HG02623 (cell line): Measurements from ENCODE around the gene CBFB.
"Not testable (repeated sequence)": the region's sequence is repeated elsewhere in the genome, so short reads cannot be mapped to it uniquely, and the experiment has no call there.

Experiments used
- ATAC-seq: cut with Tn5 transposase; IDR thresholded peaks from one replicate; pipeline ENCODE4 v1.9.1; 2021; ENCODE audit warnings: moderate library complexity; ENCODE audit not compliant: unreplicated experiment

The CBFB gene

DNA sequence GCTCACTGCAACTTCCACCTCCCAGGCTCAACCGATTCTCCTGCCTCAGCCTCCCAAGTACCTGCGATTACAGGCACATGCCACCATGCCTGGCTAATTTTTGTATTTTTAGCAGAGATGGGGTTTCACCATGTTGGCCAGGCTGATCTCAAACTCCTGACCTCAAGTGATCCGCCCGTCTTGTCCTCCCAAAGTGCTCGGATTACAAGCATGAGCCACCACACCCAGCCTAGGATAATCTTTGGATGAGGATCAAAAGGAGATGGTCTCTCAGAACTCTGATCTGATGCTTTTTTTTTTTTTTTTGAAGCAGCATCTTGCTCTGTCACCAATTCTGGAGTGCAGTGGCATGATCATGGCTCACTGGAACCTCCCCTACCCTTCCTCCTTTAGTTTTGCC, 93.8 kb downstream of the CBFB start:
- ATAC-seq, result not testable (repeated sequence)

DNA sequence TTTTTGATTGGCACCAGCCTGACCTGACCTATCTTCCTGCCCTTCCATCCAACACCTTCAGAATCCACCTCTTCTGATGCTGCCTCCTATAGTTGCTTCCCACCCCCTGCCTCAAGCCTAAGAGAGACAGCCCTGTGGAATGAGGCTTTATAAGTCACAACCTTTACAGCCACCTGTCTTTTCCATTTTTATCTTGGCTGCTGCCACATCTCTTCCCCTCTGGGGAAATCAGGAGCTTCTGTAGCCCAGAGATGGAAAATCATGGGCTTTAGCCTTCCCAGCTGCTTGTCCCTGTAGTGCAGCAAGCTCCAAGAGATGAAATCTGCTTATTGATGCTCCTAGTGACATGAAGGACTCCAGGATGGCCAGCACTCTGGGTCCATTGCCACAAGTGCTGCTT, 99.5 kb downstream of the CBFB start:
- no peak for ATAC-seq

DNA sequence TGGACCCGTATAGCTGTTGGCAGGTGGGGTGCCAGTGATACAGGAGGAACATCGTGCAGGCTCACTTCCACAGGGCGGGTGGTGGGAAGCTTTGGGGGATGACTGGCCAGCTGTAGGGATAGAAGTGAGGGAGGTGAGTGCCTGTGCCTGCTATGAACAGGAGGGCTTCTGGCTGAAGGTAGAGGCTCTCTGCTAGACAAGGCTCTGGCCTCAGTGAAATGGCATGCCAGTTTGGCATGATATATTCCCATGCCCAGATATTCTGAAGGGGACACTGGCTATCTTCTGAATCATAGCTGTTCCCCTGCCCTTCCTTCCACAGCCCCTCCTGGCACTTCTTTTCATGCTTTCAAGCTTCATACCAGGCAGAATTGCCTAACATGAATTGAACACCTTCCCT, 99.9 kb downstream of the CBFB start:
- no peak for ATAC-seq

DNA sequence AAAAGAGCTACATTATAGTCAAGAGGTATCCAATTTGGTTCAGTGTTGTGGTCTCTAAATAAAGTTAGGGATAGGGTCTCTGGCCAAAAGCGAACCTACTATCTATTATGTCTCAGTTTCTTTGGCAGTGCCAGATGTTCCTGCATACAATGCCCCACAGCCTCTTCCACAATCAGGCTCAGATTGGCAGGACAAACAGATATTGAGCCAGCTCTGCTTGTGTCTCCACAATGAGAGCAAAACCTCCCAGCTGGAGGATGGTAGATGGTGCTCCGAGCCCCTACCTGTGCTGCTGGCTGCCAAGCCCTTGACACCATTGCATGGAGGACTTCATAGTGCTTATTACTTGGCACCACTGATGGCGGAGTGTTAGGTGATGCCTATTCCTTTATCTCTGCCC, 100.5 kb downstream of the CBFB start:
- ATAC-seq, result no peak

DNA sequence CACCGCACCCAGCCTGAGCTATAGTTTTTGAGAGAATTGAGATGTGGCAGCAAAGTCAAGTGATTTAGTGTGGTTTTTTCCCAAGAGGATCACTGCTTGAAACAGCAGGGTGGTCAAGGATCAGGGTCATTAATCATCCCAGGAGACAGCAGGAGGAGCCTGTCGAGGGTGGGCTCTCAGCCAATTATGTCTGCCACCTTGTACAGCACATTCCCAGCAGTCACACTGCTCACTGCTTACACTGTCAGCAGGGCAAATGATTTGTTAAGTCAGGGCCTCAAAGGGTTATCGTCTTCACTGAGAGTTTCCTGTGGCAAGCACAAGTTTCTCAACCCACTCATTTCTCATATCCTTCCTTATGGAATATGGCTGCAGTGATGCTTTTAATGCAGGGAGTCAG, 108.7 kb downstream of the CBFB start:
- no peak for ATAC-seq

DNA sequence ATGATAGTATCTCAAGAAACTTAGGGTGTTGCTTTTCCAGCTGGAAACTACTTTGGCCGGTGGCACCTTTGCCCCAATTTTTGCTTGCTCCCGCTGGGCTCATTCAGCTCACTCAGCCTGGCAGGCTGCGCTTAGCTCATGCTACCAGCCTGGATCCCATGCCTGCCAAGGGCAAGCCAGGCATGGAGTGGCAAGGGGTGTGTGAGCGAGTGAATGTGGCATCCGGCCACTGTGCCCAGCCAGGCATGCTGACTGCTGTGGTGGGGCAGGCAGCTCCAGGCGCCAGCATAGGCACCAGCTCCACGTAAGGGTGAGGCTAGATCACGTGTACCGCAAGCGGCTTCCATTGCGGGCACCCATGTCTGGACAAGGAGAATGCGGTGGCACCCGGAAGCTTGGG, 112.4 kb downstream of the CBFB start:
- ATAC-seq, result no peak

DNA sequence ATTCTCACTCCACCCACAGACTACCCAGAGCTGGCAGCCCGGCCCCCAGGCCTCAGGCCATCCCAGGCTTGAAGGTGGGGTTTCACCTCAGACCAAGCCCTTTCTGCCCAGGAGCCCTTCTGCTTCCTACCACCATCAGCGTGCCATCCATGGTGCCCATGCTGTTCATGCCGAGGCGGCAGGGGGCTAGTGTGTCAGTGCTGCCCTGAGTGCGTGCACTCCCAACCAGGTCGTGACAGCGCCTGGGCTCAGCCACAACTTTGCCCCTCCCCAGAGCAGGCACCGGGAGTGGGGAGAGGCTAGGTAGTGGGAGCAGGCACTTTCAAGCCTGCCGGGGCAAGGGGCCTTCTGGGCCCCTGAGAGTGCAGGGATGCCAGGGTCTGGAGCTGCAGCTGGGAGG, 113.4 kb downstream of the CBFB start:
- ATAC-seq, result no peak

DNA sequence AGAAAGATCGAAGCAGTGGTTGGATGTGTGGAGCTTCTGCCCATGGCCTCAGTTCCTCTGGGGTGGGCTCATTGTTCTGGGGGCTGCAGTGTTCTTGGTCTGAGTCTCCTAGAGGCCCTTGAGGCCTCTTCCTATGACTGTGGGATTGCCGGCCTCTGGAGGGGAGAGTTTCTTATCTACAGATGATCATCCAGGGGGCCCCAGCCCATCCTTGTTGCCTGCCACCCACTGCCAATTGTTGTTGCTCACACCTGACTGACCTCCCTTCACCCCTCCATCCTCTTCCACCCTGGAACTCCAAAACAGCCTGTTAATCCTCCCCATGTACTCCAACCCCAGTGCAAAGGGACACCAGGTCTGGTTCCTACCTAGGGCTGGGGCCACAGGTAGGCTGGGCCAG, 116.0 kb downstream of the CBFB start:
- ATAC-seq, result no peak

DNA sequence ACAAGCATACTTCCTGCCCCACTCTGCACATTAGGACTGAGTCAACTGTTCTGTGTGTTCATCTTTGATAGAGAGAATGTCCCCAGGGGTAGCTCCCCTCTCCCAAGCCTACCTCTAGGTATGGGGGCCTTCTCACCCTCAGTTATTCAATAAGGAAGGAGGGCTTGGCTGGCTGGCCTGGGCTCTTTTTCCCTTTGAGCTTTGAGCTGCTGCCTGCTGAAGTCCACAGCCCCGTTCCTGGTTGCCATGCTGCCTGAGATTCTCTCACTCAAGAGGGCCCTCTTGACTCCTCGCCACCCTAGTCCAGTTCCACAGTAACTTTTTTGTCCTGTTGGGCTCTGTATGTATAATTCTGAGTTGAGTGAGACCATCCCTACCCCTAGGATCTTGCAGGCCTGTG, 116.8 kb downstream of the CBFB start:
- ATAC-seq, result no peak

DNA sequence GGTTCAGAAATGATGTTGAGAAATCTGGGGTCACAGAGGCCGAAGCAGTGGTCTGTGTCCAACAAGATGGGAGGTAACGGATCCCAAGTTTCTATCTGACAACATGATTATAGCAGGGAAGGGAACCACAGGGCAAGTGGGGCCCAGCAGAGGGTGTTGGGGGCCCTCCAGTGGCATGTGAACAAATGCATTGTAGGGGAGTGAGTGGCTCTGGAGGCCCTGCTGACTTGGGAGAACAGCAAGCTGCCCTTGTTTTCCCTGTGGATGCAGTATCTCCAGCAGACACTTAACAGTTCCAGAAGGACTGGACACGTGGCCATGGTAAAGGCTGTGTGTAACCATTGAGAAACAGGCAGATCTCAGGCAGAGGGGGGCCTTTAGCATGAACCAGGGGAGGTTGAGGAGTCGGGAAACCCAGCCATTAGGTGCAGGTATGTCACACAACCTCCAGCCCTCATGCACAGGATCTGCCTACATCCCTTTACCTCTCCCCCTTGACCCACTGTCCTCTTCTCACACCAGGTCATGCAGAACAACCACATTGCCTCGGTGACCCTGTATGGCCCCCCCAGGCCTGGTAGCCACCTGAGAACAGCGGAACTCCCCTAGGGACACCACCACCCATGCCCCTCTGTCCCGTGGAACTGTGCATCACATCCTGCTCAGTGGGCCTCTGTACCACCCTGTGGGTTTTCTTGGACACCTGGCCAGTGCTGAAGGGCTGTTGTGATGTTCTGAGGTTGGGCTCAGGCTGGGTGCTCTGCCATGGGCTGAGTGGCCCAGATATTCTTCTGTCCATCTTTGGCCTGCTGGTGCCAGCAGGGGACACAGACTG, 117.8 kb downstream of the CBFB start:
- no peak for ATAC-seq

DNA sequence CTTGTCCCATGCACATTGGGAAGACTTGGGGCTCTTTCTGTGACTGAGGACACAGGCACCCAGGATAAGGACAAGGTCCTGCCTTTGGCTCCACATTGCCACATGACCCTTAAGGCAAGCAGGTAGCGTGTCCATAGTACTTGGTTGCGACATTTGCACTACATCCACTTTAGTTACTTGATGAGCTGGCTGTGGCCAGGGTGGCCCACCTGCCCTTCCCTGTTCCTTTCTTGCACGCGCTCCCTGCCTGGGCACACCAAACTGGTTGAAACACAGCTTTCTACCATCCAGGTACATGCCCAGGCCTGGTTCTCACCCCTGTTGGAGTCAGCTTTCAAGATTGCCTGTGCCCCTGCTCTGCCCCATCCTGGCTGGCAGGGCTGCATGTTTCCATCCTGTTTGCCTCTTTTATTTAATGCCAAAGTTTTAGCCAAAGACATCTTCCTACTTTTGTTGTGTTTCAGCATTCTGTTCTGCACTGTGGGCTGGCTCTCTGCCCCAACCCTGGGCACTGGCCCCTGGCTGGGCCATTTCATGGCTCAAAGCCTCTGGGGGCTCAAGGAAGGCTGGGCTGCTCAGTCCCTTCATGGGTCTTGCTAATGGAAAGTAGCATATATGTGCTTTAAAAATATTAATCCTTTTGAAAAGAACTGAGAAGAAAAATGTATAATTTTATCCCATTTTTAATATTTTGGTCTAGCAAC, 118.6 kb downstream of the CBFB start:
- ATAC-seq, result no peak

DNA sequence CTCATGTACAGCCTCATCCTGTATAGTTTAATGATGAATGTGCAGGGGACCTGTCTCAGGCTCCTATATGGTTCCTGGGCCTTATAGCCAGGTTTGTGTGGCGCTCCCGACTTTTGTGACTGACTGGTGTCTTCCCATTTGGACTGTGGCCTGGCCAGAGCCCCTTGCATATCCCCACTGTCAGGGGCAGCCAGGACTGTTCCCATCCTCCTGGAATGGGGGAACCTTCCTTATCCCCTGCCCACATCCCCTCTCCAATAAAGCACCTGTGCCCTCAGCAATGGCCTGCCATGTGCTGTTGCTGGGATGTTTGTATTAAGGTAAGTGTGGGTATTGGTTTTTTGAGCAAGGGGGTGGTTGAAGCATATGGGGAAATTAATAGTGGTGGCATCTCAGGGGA, 119.3 kb downstream of the CBFB start:
- no peak for ATAC-seq

DNA sequence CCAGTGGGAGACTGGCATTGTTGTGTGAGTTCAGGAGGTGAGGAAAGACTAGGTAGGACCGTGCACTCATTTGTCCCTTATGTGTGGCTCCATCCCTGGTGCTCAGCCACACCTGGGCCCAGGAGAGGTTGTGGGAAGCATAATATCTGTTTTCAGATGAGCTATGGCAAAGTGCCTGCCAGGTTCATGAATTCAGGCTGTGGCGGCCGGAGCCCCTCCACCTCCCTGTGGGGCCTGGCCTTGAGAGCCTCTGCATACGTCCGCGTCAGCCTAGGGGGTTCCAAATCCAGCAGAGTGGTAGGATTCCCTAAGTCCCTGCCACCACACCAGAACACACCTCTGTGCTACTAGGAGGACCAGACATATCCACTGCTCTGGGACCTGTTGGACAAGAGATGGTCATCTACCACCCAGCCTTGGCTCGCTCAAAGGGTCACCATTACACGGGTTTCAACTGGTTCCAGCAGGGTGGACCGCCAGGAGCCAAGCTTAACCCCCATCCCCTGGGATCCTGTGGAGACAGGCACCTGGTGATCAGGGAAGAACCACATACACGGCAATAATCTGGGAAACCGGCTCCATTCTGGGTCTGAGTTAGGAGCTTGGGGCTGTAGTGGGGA, 119.8 kb downstream of the CBFB start:
- ATAC-seq, result no peak

DNA sequence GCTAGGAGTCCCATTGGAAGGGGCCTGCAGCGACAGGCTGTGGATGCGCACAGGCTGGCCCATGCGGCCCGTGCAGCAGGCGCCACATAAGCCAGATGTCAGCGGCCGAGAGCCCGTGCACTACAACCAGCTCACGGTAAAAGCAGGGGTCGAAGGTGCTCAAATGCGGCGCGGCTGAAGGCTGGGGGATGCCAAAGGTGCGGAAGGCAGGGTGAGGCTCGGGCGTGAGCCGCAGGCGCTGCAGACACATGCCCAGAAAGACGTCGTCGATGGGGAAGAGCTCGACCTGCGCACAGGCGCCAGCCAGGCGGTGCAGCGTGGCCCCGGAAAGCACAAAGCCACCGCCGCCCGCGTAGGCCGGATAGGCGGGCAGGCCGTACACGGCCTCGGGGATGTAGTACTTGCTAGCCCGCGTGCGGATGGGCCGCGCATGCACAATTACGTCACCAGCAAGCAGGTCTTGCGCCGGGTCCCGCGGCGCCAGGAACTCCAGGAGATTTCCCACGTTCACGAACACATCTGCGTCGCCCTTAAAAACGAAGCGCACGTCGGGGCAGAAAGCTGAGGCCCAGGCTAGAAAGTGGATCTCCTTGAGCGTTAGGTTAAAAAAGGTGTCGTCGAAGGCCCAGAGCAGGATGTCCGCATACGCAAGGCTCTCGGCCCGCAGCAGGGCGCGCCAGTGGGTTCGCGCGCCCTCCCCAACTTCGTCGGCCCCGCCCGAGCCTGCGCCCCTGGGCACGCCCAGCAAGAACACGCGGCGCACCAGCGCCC, 120.5 kb downstream of the CBFB start:
- no peak for ATAC-seq

DNA sequence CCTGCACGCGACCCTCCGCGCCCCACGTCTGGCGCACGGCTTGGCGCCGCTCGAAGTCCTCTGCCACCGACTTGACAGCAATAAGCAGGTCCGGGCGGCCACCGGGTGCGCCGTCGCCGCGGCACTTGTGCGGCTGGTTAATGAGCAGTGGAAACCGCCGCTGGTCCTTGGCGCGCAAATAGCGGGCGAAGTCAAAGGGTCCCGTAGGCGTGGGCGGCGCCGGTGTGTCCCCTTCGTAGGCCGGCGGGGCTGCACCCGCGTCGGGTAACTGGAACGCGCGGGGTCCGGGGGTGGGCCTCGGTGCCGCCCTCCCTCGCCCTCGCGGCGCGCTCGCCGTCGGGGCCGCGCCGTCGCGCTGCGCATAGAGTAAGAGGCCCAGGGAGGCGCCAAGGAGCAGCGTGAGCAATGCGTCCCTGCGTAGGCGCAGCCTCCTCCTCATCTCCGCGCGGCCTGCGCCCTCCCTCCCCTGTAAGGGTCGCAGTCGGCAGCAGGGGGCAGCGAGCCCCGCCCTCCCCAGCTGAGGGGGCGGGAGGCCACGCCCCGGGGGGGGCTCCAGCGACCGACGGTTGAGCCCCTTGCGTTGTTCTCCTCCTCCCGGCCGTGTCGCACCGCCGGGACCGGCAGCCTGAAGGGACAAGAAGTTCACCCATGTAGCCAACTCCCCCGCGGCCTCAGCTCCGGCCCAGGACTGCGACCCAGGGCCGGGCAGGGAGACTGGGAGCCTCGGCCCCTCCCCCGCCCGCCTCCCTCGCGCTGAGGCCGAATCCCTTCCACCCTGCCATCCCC, 121.3 kb downstream of the CBFB start:
- ATAC-seq, result peak; percentile 22
